Measurements from ENCODE around the gene TMEM167B.
"Not testable (repeated sequence)": the region's sequence is repeated elsewhere in the genome, so short reads cannot be mapped to it uniquely, and the experiment has no call there.

TMEM167B gene

DNA sequence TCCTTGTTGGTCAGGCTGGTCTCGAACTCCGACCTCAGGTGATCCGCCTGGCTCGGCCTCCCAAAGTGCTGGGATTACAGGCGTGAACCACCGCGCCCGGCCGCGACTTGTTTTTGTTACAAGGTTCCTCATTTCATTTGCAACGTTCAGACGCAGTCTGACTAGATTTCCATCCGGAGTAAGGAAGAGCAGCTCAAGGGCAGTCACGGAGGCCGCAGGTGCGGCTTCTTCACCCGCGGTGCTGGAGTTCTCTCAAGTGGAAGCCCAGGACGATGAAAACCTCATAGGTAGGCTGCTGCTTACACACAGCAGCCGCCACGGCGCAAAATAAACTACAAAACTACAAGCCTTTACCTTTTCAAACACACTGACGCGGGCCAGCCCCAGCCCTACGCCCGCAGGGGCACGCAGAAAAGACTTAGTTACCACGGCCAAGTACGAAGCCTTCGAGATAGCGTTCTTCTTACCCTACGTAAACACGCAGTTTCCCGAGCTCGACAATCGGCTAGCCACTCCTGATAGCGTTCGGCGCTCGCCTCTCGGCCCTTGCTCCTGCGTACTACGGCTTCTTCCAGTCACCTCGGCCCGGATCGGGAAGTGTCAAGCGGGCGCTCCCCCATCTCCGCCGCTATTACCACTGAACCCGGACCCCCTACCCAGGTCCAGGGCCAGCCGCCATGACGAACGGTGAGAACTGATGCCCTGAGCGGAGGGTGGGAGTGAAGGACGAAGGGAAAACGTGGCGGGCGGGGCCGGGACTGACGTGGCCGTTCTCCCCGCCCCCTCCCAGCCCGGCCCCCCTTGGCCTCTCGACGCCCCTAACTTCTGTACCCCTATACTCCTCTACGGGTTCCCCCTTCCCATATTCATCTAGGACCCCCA is at the start of gene TMEM167B:
Gene TMEM167B (plus strand): TSS at position 569 of the 882 bp plus-strand sequence. CDS start 109 bp downstream, at position 678.
- DNase-seq = peak; percentile 86

DNA sequence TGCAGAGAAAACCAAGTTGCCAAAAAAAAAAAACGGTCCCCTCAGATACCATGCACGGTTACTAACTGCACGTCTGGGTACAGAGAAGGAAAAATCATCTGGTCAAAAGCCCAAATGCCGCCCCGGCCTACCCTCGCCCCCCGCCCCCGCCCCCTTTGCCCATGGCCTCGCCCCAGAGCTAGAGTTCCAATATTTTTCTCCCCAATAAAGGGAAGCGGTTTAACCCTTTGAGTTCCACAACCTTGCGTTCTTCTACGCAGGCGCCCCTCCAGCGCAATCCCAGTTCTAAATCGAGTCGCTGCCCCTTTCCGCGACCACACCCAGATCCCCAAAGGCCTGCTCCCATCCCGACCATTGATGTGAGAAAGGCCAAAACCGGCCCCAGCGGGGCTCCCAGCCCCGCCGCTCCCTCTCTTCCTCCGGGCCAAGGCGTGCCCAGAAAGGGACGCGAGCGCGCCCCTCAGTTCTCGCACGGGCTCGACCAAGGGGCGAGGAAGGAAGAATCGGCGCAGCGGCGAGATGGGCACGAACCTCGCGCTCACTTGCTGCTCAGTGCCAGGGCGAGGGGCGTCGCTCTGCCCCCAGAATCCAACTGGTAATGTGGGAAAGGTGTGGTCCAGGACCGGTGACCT is 49.5 kb upstream of the TMEM167B start:
- peak; percentile 4 for DNase-seq

DNA sequence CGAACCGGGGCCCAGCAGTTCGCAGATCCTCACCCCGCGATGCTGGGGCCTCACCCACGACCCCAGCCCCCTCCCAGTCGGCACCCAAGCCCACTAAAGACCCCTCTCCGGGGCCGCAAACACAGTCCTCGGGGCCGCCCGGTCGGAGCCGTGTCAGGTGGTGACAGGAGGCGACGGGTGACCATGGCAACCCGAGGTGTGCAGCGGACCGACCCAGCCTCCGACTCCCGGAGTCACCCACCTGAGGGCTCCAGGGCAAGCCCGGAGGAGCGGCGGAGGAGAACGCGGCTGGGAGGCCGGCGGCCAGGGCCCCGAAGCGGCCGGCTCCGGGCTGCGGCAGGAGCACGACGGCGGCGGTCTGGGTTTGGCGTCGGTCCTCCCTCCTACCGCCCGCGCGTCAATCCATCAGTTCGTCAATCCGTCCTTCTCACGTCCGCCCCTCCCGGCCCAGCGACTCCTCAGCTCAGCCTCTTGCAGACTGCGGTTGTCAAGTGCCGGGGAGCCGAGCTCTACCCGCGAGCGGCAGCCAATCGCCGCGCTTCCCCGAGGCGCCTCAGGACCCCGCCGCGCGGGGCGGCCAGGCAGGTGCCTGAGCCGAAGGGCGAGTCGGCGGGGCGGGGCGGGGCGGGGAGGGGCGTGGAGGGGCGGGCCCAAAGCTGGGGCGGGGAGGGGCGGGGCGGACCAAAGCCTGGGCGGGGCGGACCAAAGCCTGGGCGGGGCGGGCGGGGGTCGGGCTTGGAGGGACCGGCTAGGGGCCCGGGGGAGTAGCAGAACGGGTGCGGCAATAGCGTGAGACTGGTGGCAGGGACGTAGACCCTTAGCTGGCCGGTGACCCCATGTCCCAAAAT is 48.7 kb upstream of the TMEM167B start, which contains the start of gene WDR47:
Gene WDR47 (minus strand): TSS at position 482 of the 848 bp plus-strand sequence. CDS start 18,590 bp downstream, outside the sequence.
- peak; percentile 97 for DNase-seq

DNA sequence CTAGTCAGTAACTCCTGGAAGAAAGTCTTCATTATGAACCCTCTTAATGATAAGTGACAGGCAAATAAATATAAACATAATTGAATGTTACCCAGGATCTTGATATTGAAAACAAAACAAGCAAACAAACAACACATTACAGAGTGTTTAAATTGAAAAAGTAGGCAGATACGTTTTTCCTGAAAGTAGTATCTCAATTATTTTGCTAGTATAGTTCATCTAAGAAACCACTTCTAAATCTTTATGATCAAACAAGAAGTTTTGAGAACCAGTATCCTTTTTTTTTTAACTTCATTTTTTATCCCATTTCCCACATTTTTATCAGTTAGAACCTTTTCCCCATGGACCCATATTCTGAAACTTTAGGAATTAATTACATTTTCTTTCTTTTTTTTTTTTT is 45.0 kb upstream of the TMEM167B start:
- DNase-seq = no peak

DNA sequence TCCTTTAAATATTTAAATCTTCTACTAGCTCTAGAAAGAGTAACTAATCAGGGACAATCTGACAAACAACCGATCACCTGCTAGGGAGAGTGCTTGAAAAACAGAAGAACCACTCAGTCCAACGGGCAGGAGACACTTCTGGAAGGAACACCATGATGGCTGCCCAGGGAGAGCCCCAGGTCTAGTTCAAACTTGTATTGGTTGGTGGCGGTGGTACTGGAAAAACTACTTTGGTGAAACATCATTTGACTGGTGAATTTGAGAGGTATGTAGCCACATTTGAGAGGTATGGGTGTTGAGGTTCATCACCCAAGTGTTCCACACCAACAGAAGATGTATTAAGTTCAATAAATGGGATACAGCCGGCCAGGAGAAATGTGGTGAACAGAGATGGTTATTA is 43.9 kb upstream of the TMEM167B start:
- no peak for DNase-seq

DNA sequence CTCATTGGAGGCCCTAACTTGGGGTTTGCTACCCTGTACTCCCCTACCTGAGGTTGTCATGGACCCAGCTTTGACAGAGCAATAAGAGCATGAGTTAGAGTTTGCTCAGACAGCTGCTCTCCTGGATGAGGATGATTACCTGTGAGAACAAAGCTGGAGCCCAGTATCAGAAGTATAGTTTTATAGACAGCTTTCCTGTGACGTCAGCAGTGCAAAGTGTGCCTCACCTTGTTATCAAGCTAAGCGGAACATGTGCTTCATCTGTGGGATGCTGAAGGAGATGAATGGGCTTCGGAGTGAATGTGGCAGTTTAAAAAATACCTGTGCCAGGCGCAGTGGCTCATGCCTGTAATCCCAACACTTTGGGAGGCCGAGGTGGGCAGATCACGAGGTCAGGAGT is 43.2 kb upstream of the TMEM167B start:
- DNase-seq = no peak

DNA sequence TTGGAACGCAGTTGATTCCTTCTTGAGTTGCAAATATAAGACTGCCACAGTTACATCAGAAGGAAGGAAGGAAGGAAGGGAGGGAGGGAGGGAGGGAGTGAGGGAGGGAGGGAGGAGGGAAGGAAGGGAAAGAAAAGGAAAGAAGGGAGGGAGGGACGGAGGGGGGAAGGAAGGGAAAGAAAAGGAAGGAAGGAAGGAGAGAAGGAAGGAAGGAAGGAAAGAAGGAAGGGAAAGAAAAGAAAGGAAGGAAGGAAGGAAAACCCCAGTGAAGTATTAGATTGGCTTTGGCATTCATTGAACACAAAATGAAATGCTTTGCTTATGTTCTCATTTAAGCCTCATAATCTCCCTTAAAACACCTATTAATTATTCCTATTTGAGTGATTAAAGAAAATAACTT is 42.2 kb upstream of the TMEM167B start:
- DNase-seq = no peak

DNA sequence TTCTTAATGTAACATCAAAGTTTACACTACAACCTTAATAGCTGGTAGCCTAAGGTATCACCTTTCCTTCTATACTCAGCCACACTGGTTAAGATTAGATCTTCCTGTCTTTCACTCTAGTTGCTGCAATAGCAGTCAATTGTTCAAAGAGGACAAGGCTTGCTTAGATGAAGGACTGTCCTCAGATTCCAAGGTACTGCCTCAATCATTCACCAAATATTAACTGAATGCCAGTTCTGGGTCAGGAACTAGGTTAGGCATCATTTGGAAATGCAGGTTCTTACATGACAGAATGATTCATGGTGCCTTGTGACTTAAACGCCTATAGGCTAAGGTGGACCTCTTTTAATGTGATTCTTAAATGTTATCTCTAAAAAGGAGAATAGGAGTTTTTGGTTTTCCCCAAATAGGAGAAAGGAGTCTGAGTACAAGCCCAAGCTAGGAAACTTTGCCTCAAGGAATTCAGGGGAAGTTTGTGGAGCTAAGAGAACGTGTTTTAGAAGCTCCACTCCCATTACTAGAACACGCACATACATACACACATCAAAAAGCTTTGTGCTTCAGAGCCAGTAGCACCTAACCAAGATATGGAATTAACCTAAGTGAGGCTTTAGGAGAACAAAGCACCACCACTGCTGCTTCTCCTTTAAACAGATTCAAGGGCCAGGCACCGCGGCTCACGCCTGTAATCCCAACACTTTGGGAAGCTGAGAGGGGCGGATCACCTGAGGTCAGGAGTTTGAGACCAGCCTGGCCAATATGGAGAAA is 40.2 kb upstream of the TMEM167B start:
- no peak for DNase-seq

DNA sequence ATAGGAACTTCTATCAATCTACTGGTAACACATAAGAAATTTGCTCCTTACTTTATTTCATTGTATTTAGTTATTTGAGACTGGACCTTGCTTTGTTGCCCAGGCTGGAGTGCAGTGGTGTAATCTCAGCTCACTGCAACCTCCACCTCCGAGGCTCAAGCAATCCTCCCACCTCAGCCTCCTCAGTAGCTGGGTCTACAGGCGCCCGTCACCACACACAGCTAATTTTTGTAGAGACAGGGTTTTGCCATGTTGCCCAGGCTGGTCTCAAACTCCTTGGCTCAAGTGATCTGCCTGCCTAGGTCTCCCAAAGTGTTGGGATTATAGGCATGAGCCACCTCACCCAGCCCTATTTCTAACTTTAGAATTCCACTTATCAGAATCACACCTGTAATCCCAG is 38.4 kb upstream of the TMEM167B start:
- DNase-seq = not testable (repeated sequence)

DNA sequence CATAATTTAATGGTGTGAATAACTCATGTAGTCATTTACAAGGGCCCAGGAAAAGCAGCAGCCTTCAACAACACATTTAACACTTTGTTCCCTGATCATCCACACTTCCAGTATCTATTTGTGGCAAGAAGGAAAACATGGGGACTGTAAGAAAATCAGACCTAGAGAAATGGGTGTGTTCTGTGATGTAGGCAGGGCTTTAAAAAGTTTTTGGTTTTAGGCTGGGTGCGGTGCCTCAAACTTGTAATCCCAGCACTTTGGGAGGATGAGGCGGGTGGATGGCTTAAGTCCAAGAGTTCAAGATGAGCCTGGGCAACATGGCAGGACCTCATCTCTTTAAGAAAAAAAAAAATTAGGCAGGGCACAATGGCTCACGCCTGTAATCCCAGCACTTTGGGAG is 34.5 kb upstream of the TMEM167B start:
- DNase-seq = no peak

DNA sequence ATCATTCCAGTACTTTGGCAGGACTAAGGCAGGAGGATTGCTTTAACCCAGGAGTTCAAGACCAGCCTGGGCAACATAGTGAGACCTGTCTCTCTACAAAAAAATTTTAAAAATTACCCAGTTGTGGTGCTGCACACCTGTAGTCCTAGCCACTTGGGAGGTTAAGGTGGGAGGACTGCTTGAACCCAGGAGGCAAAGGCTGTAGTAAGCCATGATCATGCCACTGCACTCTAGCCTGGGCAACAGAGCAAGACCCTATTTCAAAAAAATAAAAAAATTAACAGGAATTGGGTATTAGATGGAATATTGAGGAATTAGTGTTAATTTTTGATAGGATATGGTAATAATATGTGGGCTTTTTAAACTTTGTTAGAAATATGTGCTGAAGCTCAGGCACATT is 31.5 kb upstream of the TMEM167B start:
- DNase-seq = no peak

DNA sequence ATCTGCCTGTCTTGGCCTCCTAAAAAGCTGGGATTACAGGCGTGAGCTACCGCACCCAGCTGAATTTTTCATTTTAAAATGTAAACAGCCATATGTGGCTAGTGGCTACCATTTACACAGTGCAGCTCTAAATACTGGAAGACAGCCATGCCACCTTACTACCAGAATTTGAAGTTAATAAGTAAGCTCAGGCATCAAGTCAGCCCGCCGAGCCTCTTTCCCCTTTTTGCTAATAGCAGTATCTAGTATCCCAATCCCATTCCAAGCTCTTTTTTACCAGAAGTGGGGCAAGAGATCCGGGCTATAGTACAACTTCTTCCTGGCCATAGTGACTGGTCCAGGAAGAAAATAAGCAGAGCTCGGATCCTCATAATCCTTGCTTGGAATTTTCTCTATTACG is 29.9 kb upstream of the TMEM167B start:
- no peak for DNase-seq

DNA sequence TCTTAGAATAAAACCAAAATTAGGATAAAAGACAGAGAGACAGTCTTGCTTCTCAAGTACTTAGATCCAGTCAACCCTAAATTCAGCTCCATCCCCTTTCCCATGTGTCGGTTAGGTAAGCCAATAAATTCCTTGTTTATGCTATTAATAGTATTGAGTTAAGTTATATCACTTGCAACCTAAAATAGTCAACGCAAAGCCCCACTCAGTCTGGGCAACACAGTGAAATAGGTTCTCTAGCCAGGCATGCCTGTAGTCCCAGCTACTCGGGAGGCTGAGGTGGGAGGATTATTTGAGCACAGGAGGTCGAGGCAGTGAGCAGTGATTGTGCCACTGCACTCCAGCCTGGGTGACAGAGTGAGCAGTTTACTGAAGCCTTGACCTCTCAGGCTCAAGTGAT is 29.4 kb upstream of the TMEM167B start:
- no peak for DNase-seq

DNA sequence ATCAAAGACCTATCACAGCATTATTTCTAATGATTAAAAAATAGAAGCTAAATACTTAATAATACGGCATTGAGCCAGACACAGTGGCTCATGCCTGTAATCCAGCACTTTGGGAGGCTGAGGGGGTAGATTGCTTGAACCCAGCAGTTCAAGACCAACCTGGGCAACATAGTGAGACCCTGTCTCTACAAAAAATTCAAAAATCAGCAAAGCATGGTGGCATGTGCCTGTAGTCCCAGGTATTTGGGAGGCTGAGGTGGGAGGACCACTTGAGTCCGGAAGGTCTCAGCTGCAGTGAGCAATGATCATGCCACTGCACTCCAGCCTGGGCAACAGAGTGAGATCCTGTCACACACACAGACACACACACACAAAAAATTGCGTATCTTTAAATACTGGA is 25.4 kb upstream of the TMEM167B start:
- no peak for DNase-seq

DNA sequence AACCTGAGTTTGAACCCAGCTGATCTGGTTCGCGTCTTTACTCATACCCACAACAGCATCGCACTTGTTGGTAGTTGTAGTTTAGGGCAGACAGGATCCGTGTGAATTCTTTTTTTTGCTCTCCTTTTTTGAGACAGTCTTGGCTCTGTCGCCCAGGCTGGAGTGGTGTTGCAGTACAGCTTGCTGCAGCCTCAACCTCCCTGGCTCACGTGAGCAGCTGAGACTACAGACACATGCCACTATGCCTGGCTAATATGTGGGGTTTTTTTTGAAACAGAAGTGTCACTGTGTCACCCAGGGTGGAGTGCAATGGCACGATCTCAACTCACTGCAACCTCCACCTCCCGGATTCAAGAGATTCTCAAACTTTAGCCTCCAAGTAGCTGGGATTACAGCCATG is 22.7 kb upstream of the TMEM167B start:
- DNase-seq = no peak

DNA sequence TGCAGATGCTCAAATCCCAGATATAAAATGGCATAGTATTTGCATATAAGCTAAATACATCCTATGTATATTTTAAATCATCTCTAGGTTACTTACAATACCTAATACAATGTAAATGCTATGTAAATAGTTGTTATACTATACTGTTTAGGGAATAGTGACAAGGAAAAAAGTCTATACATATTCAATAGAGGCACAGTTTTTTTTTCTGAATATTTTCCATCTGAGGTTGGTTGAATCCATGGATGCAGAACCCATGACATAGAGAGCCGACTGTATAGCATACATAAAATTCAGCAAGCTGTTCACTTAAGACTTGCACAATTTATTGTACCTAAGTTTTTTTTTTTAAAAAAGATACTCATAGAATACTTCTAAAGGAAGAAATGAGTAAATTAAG is 21.3 kb upstream of the TMEM167B start:
- no peak for DNase-seq

DNA sequence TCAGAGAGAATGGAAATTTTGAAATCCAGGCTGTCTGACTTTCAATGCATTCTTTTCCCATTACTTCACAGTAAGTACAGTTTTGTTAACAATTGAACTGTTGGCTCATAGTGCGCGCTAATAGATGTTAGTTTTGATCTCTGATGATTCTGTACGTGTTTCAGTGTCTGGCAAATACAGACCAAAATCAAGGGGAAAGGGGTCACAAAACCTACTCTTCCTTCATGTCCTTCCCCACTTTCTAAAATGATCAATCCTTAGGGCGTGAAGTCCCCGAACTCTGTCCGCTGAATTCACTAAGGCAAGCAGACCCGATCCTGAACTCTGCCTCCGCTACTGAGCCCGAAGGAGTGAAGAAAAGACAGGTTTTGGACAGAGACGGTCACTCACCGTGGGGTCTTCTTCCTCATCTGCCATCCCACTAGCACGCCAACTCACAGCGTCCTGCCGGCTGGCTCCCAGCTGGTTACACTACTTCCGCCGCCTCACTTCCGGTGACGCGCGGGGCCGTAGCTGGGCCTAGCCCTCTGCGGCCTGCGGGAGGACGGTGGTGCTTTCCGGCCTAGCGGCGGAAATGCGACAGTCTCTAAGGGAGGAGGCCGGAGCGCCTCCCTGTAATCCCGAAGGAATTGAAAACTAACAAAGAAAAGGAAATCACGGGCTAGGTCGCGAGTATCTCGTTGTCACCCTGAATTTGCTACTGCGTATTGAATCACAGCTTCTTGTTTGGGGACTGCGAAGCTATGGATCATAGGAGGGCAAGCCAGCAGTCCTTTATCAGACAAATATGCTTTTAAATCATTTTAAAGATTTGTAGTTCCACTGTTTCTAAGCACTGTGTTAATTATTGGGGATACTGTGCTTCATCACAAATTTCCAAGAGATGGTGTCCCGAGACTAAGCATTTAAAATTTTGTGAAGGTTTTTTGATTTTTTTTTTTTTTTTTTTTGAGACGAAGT is 14.8 kb upstream of the TMEM167B start, which contains the start of gene TAF13:
Gene TAF13 (minus strand): TSS at position 473 of the 960 bp plus-strand sequence. CDS start 56 bp downstream, at position 417.
- DNase-seq = peak; percentile 90

DNA sequence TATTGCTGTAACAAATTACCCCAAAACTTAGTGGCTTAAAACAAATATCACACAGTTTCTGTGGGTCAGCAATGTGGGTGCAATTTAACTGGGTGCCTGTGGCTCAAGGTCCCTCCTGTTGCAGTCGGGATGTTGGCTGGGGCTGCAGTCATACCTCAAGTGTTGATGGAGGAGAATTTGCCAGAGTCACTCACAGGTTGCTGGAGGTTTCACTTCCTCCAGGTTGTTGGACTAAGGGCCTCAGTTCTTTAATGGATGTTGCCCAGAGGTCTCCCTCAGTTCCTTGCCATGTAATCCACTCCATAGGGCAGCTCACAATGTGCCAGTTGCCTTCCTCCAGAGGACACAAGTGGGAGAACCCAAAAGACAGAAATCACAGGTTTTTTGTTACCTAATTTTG is 12.2 kb upstream of the TMEM167B start:
- DNase-seq = no peak

DNA sequence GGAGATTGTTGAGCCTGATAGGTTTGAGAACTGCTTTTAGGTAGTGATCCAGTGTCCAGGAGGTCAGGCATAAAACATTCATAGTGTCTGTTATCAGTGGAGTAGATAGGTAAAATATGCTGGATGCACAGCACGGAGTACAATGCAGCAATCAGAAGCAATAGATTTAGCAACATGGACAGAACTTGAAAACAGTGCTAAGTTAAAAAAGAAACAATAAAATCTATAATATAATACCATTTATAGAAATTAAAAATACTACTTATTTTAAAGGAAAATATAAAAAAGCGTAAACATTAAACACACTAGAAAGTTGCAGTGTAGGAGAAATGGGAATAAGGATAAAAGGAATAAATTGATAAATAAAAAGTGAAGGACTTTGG is 11.3 kb upstream of the TMEM167B start:
- DNase-seq = no peak

DNA sequence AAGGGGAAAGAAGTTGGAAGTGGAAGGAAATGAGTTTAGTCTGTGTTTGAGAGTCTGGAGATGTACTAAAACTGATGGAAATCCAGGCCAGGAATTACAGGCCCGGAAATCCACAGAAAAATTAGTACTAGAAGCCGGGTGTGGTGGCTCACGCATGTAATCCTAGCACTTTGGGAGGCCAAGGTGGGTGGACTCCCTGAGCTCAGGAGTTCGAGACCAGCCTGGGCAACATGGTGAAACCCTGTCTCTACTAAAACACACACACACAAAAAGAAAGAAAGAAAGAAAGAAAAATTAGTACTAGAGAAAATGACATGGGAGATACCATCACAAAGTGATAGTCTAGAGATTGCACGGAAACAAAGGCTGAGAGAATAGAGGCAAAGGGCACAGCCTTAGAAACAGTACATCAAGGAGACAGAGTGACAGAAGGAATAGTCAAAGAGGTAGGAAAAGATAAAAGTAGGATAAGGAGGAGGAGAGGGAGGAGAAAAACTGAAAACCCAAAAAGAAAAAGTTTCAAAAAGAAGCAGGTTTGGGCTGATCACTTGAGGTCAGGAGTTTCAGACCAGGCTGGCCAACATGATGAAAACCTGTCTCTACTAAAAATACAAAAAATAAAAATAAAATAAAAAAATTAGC is 10.0 kb upstream of the TMEM167B start:
- no peak for DNase-seq

DNA sequence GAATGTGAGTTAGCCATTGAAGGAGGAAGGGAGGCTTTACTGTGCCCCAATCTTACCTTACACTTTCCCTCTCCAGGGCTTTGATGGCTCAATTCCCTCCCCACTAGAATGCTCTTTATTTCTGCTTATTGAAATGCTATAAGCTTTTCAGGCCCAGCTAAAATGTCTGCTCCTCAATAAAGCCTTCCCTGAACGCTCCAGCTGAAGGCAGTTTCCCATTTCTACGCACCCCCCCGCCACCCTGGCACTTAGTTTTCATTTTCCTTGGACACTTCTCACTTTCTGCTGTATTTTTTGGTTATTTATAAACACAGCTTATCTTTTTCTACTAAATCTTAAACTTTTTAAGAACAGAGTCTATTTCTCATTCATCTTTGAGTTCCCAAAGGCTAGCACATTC is 7.1 kb upstream of the TMEM167B start:
- DNase-seq = no peak

Data from CD4-positive, alpha-beta T cell treated with Interferon gamma for 1 hour (primary cell).